Glutamatergic neuron (in vitro differentiated cells): ENCODE measurements around the gene UFM1. TPM values are rescaled to one million over a fixed set of nuclear protein-coding genes. Genes with fewer than 3 reads are reported as not detected.

Experiments
- DNase-seq: peaks from one replicate; pipeline ENCODE4 v3.0.0; 2022
- H3K27ac Mint-ChIP-seq: one replicate; pipeline ENCODE4 v1.8.0; 2020; ENCODE audit warnings: mild to moderate bottlenecking, mixed read lengths, inconsistent platforms; ENCODE audit not compliant: unreplicated experiment
- H3K27me3 Mint-ChIP-seq: one replicate; pipeline ENCODE4 v1.8.0; 2020; ENCODE audit warnings: mild to moderate bottlenecking, moderate library complexity, mixed read lengths, inconsistent platforms; ENCODE audit not compliant: unreplicated experiment
- H3K36me3 Mint-ChIP-seq: one replicate; pipeline ENCODE4 v1.8.0; 2020; ENCODE audit warnings: mild to moderate bottlenecking, mixed read lengths, inconsistent platforms; ENCODE audit not compliant: unreplicated experiment
- H3K4me1 Mint-ChIP-seq: one replicate; pipeline ENCODE4 v1.8.0; 2020; ENCODE audit warnings: mild to moderate bottlenecking, low read depth, mixed read lengths, inconsistent platforms; ENCODE audit not compliant: unreplicated experiment
- H3K4me3 Mint-ChIP-seq: one replicate; pipeline ENCODE4 v1.8.0; 2020; ENCODE audit warnings: mild to moderate bottlenecking, mixed read lengths, inconsistent platforms; ENCODE audit not compliant: unreplicated experiment
- H3K9me3 Mint-ChIP-seq: one replicate; pipeline ENCODE4 v1.8.0; 2020; ENCODE audit warnings: mild to moderate bottlenecking, moderate library complexity, mixed read lengths, inconsistent platforms; ENCODE audit not compliant: unreplicated experiment
- total RNA-seq: library from RNA; stranded (reverse); fragmentation: NEBNext Ultra II Directional; extraction: Animal tissue kit (Norgen Biotek cat#: 25700); gene quantifications from one replicate; pipeline ENCODE4 v1.2.1, GENCODE V29; 2021; ENCODE audit not compliant: unreplicated experiment
- TF ChIP-seq, protein P1 (sequence below): fragments of 200-600 bp; sonication (generic); IDR thresholded peaks from one replicate; pipeline ENCODE4 v1.5.0; 2021; ENCODE audit not compliant: partially characterized antibody, unreplicated experiment

UFM1 gene
- total RNA-seq, 1 donor from 2014 or later = 61.0 TPM

DNA sequence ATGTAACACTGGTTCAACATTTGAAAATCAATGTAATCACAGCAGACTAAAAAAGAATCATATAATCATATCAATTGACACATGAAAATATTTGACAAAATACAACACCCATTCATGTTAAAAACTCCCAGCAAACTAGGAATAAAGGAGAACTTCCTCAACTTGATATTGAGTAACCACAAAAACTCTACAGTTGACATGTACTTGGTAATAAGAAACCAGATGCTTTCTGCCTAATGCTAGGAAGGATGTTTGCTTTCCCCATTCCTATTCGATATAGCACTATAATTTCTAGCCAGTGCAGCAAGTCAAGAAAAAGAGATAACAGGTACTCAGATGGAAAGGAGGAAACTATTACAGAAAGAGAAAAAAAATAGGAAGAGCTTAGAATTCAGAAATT is 26.9 kb downstream of the UFM1 start:
- Mint-ChIP-seq H3K4me3 (no peak overlapping the region), H3K9me3 (peaks cover 2% of the 10 kb centered on the region), H3K36me3 (no peaks in the 10 kb centered on the region), H3K4me1 (peaks cover 3% of the 10 kb centered on the region), H3K27ac (no peak overlapping the region), H3K27me3 (no peaks in the 10 kb centered on the region)
- no peak for DNase-seq
- TF ChIP-seq, protein P1, sequence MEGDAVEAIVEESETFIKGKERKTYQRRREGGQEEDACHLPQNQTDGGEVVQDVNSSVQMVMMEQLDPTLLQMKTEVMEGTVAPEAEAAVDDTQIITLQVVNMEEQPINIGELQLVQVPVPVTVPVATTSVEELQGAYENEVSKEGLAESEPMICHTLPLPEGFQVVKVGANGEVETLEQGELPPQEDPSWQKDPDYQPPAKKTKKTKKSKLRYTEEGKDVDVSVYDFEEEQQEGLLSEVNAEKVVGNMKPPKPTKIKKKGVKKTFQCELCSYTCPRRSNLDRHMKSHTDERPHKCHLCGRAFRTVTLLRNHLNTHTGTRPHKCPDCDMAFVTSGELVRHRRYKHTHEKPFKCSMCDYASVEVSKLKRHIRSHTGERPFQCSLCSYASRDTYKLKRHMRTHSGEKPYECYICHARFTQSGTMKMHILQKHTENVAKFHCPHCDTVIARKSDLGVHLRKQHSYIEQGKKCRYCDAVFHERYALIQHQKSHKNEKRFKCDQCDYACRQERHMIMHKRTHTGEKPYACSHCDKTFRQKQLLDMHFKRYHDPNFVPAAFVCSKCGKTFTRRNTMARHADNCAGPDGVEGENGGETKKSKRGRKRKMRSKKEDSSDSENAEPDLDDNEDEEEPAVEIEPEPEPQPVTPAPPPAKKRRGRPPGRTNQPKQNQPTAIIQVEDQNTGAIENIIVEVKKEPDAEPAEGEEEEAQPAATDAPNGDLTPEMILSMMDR = no peak

DNA sequence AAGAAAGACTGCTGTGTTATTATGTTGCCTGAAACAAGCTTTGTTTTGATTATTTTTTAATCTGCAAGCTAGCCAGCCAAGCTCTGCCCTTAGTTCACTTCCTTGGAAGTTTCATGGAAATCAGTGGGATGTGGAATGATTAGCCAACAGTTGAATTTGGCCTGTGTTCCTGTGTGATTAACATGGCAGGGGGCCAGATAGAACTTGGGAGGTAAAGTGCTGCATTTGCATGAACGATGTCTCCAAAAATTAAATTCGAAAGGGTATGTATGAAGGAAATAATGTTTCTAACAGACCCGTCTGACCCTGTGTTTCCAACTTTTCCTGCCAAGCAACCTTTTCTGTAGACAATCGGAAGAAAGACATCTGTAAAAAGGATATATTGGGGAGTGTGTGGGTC is 32.2 kb downstream of the UFM1 start:
- TF ChIP-seq, protein P1 = no peak
- DNase-seq = no peak
- H3K27ac Mint-ChIP-seq = no peak overlapping the region
- peaks cover 3% of the 10 kb centered on the region for H3K4me1 Mint-ChIP-seq
- H3K36me3 Mint-ChIP-seq = no peaks in the 10 kb centered on the region
- H3K9me3 Mint-ChIP-seq = no peaks in the 10 kb centered on the region
- H3K27me3 Mint-ChIP-seq = no peaks in the 10 kb centered on the region
- no peak overlapping the region for H3K4me3 Mint-ChIP-seq

DNA sequence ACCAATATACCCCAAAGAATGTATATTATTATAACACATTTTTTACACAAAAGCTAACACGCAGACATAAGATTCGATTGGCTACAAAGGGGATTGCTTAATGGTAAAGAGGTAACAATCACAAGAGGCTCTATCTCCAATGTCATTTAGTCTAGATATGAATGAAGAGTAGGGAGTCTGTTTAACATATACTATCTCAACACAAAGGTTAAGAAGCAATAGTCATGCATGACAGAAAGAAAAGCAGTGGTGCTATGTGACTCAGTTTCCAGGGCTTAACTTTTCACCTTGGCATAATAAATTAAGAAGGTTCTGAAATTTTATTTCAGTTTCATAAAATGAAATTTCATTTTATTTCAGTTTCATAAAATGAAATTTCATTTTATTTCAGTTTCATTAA is 33.3 kb downstream of the UFM1 start:
- TF ChIP-seq, protein P1 = no peak
- no peak for DNase-seq

DNA sequence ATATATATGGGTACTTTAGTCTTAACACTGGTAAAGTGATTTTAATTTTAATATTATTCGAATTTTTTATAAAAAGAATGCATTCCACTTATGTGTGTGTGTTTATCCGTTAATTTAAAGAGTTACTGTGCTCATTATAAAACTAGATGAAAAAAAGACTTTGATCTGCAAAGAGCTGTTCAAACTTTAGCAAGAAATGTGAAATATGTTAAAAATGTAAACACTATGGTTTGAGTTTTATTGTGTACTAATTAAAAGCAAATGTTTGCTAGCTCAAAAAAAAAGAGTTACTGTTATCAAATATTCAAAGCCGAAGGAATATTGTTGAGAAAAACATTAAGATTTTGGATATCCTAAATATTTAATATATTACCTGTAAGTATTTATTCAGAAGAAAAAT is 34.5 kb downstream of the UFM1 start:
- no peaks in the 10 kb centered on the region for H3K9me3 Mint-ChIP-seq
- no peak overlapping the region for H3K4me3 Mint-ChIP-seq
- TF ChIP-seq, protein P1 = no peak
- peaks cover 3% of the 10 kb centered on the region for H3K4me1 Mint-ChIP-seq
- H3K27ac Mint-ChIP-seq = no peak overlapping the region
- no peaks in the 10 kb centered on the region for H3K27me3 Mint-ChIP-seq
- no peak for DNase-seq
- no peaks in the 10 kb centered on the region for H3K36me3 Mint-ChIP-seq

More for the DNA sequence above, 33.3 kb downstream of the UFM1 start:
- peaks cover 3% of the 10 kb centered on the region for H3K4me1 Mint-ChIP-seq
- H3K27ac Mint-ChIP-seq = no peak overlapping the region
- H3K36me3 Mint-ChIP-seq = no peaks in the 10 kb centered on the region
- no peak overlapping the region for H3K4me3 Mint-ChIP-seq
- no peaks in the 10 kb centered on the region for H3K27me3 Mint-ChIP-seq
- no peaks in the 10 kb centered on the region for H3K9me3 Mint-ChIP-seq

DNA sequence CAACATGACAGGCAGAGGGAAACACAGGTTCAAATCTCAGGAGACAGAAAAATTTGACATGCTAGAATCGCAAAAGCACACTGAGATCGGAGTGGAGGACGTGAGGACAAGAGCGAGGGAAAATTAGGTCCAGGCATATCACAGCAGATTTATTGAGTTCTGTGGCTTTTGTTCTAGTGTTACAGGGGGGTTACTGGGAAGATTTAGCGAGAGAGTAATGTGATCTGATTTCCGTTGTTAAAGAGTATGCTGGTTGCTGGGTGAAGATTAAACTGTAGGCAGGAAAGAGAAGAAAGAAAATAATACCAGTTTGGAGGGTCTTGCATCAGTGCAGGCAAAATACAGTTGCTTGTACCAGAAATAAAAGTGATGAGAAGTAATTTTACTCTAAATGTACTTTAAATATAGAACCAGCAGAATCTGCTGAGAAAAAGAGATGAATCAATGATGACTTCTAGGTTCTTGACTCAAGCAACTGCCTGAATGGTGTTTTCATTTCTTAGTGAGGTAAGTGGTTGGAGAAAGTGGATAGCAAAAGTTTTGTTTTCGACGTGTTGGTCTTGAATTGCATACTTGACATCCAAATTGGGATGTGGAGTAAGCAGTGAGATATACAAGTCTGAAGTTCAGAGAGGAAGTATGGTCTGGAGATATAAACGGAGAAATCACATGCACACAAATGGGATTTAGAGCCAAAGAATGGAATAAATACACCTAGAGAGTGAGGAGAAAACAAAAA is 35.7 kb downstream of the UFM1 start:
- Mint-ChIP-seq H3K27me3 (no peaks in the 10 kb centered on the region), H3K9me3 (no peaks in the 10 kb centered on the region), H3K4me3 (no peak overlapping the region), H3K36me3 (peaks cover under 1% of the 10 kb centered on the region), H3K27ac (no peak overlapping the region), H3K4me1 (peaks cover 3% of the 10 kb centered on the region)
- DNase-seq = no peak
- TF ChIP-seq, protein P1 = no peak
